Measurements from ENCODE around the gene HEATR5A.

DNA sequence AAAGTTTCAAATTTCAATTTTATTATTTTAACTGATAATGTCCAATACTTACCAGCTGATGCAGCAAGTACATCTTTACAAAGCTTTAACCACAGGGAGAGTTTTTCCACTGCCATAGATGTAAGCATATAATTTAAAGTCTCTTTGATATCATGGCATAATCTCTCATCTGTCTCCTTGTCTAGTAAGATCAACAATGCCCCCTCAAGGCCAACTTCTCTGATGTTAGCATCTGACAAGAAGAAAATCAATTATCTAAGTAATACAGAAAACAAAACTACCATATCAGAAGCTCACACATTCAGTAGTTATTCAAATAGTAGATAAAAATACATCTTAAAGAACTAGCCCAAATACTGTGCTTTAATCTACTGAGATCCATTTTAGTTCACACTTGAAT lies 94.2 kb downstream of the HEATR5A start:
- TF ChIP-seq, protein P1, sequence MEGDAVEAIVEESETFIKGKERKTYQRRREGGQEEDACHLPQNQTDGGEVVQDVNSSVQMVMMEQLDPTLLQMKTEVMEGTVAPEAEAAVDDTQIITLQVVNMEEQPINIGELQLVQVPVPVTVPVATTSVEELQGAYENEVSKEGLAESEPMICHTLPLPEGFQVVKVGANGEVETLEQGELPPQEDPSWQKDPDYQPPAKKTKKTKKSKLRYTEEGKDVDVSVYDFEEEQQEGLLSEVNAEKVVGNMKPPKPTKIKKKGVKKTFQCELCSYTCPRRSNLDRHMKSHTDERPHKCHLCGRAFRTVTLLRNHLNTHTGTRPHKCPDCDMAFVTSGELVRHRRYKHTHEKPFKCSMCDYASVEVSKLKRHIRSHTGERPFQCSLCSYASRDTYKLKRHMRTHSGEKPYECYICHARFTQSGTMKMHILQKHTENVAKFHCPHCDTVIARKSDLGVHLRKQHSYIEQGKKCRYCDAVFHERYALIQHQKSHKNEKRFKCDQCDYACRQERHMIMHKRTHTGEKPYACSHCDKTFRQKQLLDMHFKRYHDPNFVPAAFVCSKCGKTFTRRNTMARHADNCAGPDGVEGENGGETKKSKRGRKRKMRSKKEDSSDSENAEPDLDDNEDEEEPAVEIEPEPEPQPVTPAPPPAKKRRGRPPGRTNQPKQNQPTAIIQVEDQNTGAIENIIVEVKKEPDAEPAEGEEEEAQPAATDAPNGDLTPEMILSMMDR (IDR thresholded peaks at IDR 0.05) = 0 out of 2 replicates have a peak, but pooled peaks have one; percentile 11
- TF ChIP-seq ZFX (IDR thresholded peaks at IDR 0.05; ENCODE audit: borderline replicate concordance) = no peak
